GM21528 (cell line): ENCODE measurements around the gene BCL3.

Experiments used
- ATAC-seq: cut with Tn5 transposase; IDR thresholded peaks from one replicate; pipeline ENCODE4 v1.9.1; 2021; ENCODE audit warnings: mild to moderate bottlenecking, moderate library complexity; ENCODE audit not compliant: unreplicated experiment, low FRiP score

The BCL3 gene

DNA sequence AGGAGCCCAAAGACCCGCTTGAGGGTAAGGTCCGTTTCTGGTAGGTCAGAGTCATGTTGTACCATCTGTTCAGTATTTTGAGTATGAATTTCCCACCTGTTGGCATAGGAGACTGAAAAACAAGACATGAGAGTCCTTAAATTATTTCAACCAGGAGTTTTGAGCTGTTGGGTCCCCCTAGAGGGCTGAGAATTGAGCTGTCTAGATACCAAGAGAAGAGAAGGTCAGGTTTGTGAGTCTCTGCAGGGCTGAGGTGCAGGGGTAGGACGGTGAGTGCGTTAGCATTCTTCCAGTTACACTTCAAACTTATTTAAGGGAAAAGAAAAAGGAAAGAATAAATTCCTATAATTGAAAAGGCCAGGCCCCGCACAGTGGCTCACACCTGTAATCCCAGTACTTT is 34.2 kb downstream of the BCL3 start:
- ATAC-seq: no peak

GRCh38 chr19:44783545-44783944 is 35.0 kb downstream of the BCL3 start:
- ATAC-seq: no peak

GRCh38 chr19:44785271-44785670 is 36.8 kb downstream of the BCL3 start:
- no peak for ATAC-seq

DNA sequence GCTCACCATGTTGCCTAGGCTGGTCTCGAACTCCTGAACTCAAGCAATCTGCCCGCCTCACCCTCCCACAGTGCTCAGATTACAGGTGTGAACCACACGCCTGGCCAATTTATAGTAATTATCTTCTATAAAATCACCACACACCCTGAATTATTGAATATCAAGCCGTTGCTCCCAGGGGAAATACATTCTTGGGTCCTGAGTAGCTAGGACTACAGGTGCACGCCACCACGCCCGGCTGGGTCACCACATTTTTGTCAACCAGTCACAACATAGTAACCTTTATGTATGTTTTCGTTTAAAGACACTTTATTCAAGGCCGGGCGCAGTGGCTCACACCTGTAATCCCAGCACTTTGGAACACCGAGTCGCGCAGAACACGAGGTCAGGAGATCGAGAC is 37.5 kb downstream of the BCL3 start:
- no peak for ATAC-seq

DNA sequence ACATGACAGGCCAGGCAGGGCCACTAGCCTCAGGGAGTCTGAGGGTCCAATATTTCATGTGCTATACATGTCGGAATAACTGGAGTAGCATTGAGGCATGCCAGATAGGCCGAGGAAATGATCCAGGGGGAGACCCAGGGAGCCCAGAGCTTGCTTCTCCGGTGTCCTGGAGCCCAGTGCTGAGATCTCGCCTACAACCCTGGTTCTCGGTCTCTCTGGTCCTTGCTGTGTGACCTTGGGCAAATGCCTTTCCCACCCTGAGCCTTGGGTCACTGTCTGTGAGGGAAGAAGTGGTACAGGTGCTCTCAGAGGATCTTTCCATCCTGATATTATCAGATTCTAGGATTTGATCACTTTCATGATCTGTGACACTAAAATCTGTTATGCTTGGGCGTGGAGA is 40.5 kb downstream of the BCL3 start:
- no peak for ATAC-seq

- no peak for ATAC-seq
These were observed 41.5 kb downstream of the BCL3 start for GRCh38 chr19:44789943-44790483.

- no peak for ATAC-seq
These were observed 43.8 kb downstream of the BCL3 start for GRCh38 chr19:44792281-44792680.

DNA sequence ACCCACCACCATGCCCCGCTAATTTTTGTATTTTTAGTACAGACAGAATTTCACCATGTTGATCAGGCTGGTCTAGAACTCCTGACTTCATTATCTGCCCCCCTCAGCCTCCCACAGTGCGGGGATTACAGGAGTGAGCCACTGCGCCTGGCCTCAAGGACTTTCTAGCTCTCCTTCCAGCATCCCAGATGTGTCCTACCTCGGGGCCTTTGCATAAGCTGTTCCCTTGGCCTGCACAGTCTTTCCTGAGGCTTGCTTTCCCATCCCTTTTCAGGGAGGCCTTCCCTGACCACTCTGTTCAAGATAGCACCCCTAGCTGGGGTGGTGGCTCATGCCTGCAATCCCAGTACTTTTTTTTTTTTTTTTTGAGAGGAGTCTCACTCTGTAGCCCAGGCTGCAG is 46.1 kb downstream of the BCL3 start:
- ATAC-seq: no peak

DNA sequence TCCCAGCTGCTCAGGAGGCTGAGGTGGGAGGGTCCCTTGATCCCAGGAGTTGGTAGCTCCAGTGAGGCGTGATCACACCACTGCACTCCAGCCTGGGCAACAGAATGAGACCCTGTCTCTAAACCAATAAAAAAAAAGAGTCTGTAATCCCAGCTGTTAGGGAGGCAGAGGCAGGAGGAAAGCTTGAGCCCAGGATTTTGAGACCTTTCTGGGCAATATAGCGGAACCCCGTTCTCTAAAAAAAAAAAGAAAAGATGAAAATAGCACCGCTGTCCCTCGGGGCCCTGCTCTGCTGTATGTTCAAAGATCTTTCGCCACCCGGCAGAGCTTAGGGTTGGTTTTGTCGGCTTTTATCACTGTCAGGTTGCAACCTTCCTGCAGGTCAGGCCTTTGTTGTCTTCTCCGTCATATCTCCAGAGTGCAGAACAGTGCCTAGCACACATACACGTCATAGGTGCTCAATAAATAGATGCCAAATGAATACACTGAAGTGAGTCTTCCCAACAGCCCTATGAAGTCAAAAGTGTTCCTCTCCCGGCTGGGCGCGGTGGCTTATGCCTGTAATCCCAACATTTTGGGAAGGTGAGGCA is 47.0 kb downstream of the BCL3 start:
- no peak for ATAC-seq

- no peak for ATAC-seq
These were observed 48.2 kb downstream of the BCL3 start for GRCh38 chr19:44796701-44797115.

DNA sequence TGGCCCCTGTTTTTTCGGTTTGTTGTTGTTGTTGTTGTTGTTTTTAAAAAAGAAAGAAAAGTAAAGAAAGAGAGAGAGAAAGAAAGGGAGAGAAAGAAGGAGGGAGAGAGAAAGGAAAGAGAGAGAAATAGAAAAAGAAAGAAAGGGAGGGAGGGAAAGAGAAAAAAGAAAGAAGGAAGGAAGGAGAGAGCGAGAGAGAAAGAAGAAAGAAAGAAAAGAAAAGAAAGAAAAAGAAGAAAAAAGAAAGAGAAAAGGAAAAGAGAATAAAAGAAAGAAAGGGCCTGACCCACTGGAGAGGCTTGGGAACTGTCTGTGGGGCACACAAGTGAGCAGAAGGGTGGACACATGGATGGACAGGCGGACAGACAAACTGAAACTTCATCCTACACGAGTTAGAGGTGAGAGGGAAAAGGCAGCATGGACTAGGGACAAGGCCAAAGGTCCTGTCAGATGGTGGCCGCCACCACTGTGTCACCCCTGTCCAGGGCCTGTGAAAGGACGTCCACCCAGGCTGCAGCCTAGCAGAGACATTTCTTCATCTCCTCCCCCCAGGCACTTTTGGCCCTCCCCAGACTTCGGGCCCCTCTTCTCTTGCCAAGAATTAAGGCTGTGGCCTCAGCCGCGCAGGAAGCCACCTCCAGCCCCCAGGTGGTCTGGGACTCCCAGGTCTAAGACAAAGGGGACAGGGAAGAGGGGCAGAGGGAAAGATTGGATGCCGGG is 51.3 kb downstream of the BCL3 start:
- ATAC-seq: no peak

GRCh38 chr19:44800461-44800860 is 52.0 kb downstream of the BCL3 start:
- no peak for ATAC-seq

GRCh38 chr19:44803442-44804428 is 55.2 kb downstream of the BCL3 start:
- no peak for ATAC-seq

DNA sequence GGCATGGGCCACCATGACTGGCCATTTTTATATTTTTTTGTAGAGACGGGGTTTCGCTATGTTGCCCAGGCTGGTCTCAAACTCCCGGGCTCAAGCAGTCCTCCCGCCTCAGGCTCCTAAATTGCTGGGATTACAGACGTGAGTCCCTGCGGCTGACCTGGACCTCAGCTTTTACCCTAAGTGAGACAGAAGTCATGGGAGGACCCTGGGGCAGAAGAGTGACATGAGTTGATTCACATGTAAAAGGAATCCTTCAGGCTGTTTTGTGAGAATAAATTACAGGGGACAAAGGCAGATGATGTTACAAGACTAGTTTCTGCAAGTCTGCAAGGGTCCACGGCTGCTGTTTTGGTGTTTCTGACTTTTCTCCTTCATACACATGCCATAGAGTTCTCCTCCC is 57.8 kb downstream of the BCL3 start:
- no peak for ATAC-seq

DNA sequence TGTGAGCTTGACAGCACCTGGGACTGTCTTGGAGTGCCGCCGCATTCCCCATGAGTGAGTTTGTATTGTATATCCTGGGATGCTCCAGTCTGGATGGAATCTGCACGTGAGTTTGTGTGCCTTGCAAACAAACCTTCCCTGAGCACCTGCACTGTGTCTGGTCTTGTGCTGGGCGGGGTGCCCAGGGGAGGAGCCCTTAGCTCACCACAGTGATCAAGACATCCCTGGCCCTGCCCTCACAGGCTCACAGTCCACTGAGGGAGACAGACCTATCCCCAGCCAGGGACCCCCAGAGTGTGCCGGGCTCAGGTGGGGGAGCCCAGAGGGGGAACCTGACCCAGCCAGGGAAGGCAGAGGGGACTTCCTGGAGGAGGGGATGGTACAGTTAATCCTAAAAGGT is 58.7 kb downstream of the BCL3 start:
- no peak for ATAC-seq

- no peak for ATAC-seq
These were observed 59.3 kb downstream of the BCL3 start for GRCh38 chr19:44807652-44808462.

DNA sequence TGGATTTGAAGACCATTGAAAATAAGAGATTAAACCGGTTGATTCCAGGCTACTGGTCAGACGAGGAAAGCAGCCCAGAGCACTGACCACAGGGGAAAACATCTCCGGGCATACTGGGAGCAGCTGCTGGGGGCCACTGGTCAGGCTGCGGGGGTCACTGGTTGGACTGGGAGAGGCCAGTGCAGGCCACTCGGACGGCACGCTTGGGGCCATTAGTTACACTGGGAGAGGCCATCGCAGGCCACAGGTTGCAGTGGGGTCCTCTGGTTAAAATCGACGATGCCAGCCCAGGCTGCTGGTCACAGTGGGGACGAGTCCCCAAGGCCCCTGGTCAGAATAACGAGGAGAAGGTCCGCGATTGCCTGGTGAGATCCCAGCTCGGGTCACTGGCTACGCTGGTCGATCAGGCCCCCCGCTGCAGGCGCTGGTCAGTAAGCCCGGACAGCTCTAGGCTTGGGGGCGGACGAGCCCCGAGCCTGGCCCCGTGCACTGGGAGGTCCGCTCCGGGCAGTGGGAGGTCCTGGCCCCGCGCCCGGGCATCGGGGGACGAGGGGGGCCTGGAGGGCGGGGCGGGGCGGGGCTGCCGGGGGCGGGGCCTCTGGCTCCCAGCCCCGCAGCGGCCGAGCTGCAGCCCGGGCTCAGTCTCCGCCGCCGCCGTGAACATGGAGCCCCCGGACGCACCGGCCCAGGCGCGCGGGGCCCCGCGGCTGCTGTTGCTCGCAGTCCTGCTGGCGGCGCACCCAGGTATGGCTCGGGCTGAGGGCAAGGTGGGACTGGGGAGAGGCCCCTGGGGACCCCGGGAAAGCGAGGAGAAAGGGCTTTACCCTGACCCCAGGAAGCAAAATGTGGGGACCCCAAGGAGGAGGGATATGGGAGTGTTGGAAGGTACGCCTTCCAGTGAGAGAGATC is 60.2 kb downstream of the BCL3 start, which contains the start of gene BCAM:
Gene BCAM (plus strand): TSS at position 641 of the 909 bp plus-strand sequence. CDS start 22 bp downstream, at position 663.
- ATAC-seq: no peak
